ENCODE measurements around the gene PRND. TPM values are rescaled to one million over a fixed set of nuclear protein-coding genes. Genes with fewer than 3 reads are reported as not detected.

The PRND gene
- total and polyA plus RNA-seq, 2 of the 13 experiments (the other 11 are each of a cell fraction or from before 2014, with no cell fraction given) = not detected

DNA sequence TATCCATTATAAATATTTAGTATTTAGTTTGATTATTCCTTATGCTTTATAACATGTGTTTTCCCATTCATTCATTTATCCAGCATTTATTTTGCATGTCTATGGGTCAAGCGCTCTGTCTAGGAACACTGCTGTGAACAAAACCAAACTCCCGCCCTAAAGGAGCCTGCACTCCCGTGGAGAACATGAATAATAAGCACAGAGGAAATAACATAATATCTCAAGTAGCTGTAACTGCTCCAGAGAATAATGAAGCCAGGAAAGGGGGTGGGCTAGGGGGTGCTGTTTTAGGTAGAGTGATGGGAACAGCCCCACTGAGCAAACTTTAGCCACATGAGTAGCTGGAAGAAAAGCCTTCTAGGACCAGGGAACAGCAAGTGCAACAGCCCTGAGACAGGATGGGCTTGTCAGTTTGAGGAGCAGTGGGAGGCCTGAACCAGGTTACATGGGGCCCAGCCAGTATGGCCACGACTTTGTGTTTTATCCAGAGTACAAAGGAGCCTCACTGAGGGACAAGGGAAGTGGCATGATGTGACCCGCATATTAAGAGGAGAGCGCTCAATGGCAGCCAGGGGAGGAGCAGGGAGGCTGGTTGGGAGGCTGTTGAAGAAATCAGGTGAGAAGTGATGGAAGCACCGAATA is 24.4 kb upstream of the PRND start:
- FAIRE-seq = no peak

DNA sequence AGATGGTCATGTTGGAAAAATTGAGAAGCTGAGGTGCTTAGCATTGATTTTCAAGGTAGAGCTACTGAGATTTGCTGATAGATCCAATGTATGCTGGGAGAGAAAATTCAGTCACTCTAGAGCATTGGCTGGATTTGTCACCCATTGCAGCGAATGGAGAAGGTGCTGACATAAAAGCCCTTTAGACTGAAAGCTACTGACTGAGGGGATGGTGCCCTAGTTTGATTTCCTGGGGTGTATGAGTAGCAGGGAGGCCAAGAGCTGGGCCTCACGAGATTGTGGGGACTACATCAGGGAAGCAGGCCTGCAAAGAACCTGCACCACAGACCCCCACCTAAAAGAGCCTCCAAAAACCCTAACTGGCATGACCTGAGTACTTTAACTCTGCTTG is 23.9 kb upstream of the PRND start:
- no peak overlapping the region for H3K4me2 ChIP-seq (ENCODE audit: low read depth, low read length)
- 95% methylated on average over 2 of the region's 2 CpGs for WGBS (ENCODE audit: low lambda C conversion rate)
- no peak for FAIRE-seq
- peaks cover 49% of the 10 kb centered on the region for H3K79me2 ChIP-seq (ENCODE audit: insufficient read depth, low read length)
- intact Hi-C loops (cut with micrococcal nuclease; ENCODE audit: unreplicated experiment) (no loop called here), in situ Hi-C loops (cut with HindIII; ENCODE audit: extremely low pct_ligation_motif_present, low pct_unique_long_range_greater_than_20kb) (no loop called here)
- no peak overlapping the region for H3K9ac ChIP-seq (ENCODE audit: insufficient read depth, low read depth, low read length)
- no peaks in the 10 kb centered on the region for H3K27me3 ChIP-seq (ENCODE audit: control insufficient read depth in 1 of 2, insufficient read depth in 2 of 2, low read length in 2 of 2)
- no peaks in the 10 kb centered on the region for H3K9me3 ChIP-seq (ENCODE audit: low read length)
- H4K20me1 ChIP-seq (ENCODE audit: insufficient read depth, low read length) = peaks cover 27% of the 10 kb centered on the region
- ChIA-PET CTCF (ENCODE audit: low intra/inter-chr PET ratio, low total read pairs) (no interaction called here), POLR2A (no interaction called here)
- DNase-seq (ENCODE audit: low spot score) = no peak
- H3K4me1 ChIP-seq (ENCODE audit: insufficient read depth, low read length) = no peaks in the 10 kb centered on the region
- peaks cover 17 to 35% of the 10 kb centered on the region in 2 experiments for H3K36me3 ChIP-seq (replicated peaks in 1 of 2; ENCODE audit: control insufficient read depth in 1 of 2, insufficient read depth in 2 of 2, low read length in 2 of 2)
- ATAC-seq = no peak
- no peak overlapping the region for H3K4me3 ChIP-seq (replicated peaks in 1 of 3; ENCODE audit: insufficient read depth in 1 of 3, low read depth in 2 of 3, low read length in 3 of 3)
- H3K27ac ChIP-seq (ENCODE audit: extremely low read length, insufficient read depth, low read length) = no peak overlapping the region
- BruUV-seq (replicated peaks) = no TSS peak
- H2AFZ ChIP-seq (ENCODE audit: low read length) = no peak overlapping the region
- TF ChIP-seq, protein P1, sequence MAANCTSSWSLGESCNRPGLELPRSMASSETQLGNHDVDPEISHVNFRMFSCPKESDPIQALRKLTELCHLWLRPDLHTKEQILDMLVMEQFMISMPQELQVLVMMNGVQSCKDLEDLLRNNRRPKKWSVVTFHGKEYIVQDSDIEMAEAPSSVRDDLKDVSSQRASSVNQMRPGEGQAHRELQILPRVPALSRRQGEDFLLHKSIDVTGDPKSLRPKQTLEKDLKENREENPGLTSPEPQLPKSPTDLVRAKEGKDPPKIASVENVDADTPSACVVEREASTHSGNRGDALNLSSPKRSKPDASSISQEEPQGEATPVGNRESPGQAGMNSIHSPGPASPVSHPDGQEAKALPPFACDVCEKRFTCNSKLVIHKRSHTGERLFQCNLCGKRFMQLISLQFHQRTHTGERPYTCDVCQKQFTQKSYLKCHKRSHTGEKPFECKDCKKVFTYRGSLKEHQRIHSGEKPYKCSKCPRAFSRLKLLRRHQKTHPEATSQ (CRISPR knock-in tag; IDR thresholded peaks at IDR 0.05; ENCODE audit: borderline replicate concordance) = no peak
- TF ChIP-seq, protein P2, sequence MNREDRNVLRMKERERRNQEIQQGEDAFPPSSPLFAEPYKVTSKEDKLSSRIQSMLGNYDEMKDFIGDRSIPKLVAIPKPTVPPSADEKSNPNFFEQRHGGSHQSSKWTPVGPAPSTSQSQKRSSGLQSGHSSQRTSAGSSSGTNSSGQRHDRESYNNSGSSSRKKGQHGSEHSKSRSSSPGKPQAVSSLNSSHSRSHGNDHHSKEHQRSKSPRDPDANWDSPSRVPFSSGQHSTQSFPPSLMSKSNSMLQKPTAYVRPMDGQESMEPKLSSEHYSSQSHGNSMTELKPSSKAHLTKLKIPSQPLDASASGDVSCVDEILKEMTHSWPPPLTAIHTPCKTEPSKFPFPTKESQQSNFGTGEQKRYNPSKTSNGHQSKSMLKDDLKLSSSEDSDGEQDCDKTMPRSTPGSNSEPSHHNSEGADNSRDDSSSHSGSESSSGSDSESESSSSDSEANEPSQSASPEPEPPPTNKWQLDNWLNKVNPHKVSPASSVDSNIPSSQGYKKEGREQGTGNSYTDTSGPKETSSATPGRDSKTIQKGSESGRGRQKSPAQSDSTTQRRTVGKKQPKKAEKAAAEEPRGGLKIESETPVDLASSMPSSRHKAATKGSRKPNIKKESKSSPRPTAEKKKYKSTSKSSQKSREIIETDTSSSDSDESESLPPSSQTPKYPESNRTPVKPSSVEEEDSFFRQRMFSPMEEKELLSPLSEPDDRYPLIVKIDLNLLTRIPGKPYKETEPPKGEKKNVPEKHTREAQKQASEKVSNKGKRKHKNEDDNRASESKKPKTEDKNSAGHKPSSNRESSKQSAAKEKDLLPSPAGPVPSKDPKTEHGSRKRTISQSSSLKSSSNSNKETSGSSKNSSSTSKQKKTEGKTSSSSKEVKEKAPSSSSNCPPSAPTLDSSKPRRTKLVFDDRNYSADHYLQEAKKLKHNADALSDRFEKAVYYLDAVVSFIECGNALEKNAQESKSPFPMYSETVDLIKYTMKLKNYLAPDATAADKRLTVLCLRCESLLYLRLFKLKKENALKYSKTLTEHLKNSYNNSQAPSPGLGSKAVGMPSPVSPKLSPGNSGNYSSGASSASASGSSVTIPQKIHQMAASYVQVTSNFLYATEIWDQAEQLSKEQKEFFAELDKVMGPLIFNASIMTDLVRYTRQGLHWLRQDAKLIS (CRISPR knock-in tag; IDR thresholded peaks at IDR 0.05) = no peak
- no peak for TF ChIP-seq MXD4 (CRISPR knock-in tag; IDR thresholded peaks at IDR 0.05)
- TF ChIP-seq KAT8 (CRISPR knock-in tag; IDR thresholded peaks at IDR 0.05) = no peak
- TF ChIP-seq, protein P3, sequence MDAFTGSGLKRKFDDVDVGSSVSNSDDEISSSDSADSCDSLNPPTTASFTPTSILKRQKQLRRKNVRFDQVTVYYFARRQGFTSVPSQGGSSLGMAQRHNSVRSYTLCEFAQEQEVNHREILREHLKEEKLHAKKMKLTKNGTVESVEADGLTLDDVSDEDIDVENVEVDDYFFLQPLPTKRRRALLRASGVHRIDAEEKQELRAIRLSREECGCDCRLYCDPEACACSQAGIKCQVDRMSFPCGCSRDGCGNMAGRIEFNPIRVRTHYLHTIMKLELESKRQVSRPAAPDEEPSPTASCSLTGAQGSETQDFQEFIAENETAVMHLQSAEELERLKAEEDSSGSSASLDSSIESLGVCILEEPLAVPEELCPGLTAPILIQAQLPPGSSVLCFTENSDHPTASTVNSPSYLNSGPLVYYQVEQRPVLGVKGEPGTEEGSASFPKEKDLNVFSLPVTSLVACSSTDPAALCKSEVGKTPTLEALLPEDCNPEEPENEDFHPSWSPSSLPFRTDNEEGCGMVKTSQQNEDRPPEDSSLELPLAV (CRISPR knock-in tag; conservative IDR thresholded peaks at IDR 0.05; ENCODE audit: low read depth) = no peak

More for the DNA sequence above, 24.4 kb upstream of the PRND start:
- ChIA-PET CTCF (ENCODE audit: low intra/inter-chr PET ratio, low total read pairs) (no interaction called here), POLR2A (no interaction called here)
- WGBS (ENCODE audit: low lambda C conversion rate) = 97% methylated on average over 7 of the region's 7 CpGs
- H2AFZ ChIP-seq (ENCODE audit: low read length) = no peak overlapping the region
- peaks cover 50% of the 10 kb centered on the region for H3K79me2 ChIP-seq (ENCODE audit: insufficient read depth, low read length)
- TF ChIP-seq DR1 (CRISPR knock-in tag; IDR thresholded peaks at IDR 0.05) = no peak
- no peak for TF ChIP-seq PCBP1 (IDR thresholded peaks at IDR 0.05; ENCODE audit: borderline replicate concordance, low read depth, low read length)
- no peak for TF ChIP-seq GATAD1 (CRISPR knock-in tag; IDR thresholded peaks at IDR 0.05)
- TF ChIP-seq RBM22 (optimal IDR thresholded peaks at IDR 0.05; ENCODE audit: low read length) = peak; percentile 66
- no peak for TF ChIP-seq ZNF616 (CRISPR knock-in tag; IDR thresholded peaks at IDR 0.05; ENCODE audit: low read depth)
- TF ChIP-seq ARID2 (CRISPR knock-in tag; IDR thresholded peaks at IDR 0.05; ENCODE audit: borderline replicate concordance) = no peak
- no TSS peak for BruUV-seq (replicated peaks)
- DNase-seq (ENCODE audit: low spot score) = no peak
- peaks cover 29% of the 10 kb centered on the region for H4K20me1 ChIP-seq (ENCODE audit: insufficient read depth, low read length)
- H3K4me3 ChIP-seq (replicated peaks in 1 of 3; ENCODE audit: insufficient read depth in 1 of 3, low read depth in 2 of 3, low read length in 3 of 3) = no peak overlapping the region
- no peak overlapping the region for H3K9ac ChIP-seq (ENCODE audit: insufficient read depth, low read depth, low read length)
- no peaks in the 10 kb centered on the region for H3K27me3 ChIP-seq (ENCODE audit: control insufficient read depth in 1 of 2, insufficient read depth in 2 of 2, low read length in 2 of 2)
- no peak overlapping the region for H3K4me2 ChIP-seq (ENCODE audit: low read depth, low read length)
- H3K9me3 ChIP-seq (ENCODE audit: low read length) = no peaks in the 10 kb centered on the region
- ATAC-seq = no peak
- H3K36me3 ChIP-seq (replicated peaks in 1 of 2; ENCODE audit: control insufficient read depth in 1 of 2, insufficient read depth in 2 of 2, low read length in 2 of 2) = peaks cover 17 to 35% of the 10 kb centered on the region in 2 experiments
- in situ Hi-C loops (cut with HindIII; ENCODE audit: extremely low pct_ligation_motif_present, low pct_unique_long_range_greater_than_20kb) = no loop called here
- no peaks in the 10 kb centered on the region for H3K4me1 ChIP-seq (ENCODE audit: insufficient read depth, low read length)
- no peak overlapping the region for H3K27ac ChIP-seq (ENCODE audit: extremely low read length, insufficient read depth, low read length)
- intact Hi-C loops (cut with micrococcal nuclease; ENCODE audit: unreplicated experiment) = no loop called here

Data from HepG2 (cell line).